BLaER1 (cell line): ENCODE results near the gene TULP1.

ENCODE experiments used
- H3K27ac ChIP-seq: shearing (Covaris generic); formaldehyde crosslinking; 2 replicates; pipeline ENCODE4 v1.8.1; 2022
- H3K27me3 ChIP-seq: shearing (Covaris generic); formaldehyde crosslinking; 2 replicates; pipeline ENCODE4 v1.8.1; 2022
- H3K36me3 ChIP-seq: shearing (Covaris generic); formaldehyde crosslinking; 2 replicates; pipeline ENCODE4 v1.8.1; 2022
- H3K4me1 ChIP-seq: shearing (Covaris generic); formaldehyde crosslinking; 2 replicates; pipeline ENCODE4 v1.8.1; 2022
- H3K4me2 ChIP-seq: shearing (Covaris generic); formaldehyde crosslinking; 2 replicates; pipeline ENCODE4 v1.8.1; 2022
- H3K4me3 ChIP-seq: shearing (Covaris generic); formaldehyde crosslinking; 2 replicates; pipeline ENCODE4 v1.8.1; 2022
- H3K9ac ChIP-seq: shearing (Covaris generic); formaldehyde crosslinking; 2 replicates; pipeline ENCODE4 v1.8.1; 2022
- H3K9me3 ChIP-seq: shearing (Covaris generic); formaldehyde crosslinking; 2 replicates; pipeline ENCODE4 v1.8.1; 2022
- H4K20me1 ChIP-seq: shearing (Covaris generic); formaldehyde crosslinking; 2 replicates; pipeline ENCODE4 v1.8.1; 2022
- Cebpa-rat ChIP-seq: shearing (Covaris generic); IDR thresholded peaks from 2 replicates; pipeline ENCODE4 v1.8.1; 2022

Gene TULP1

GRCh38 chr6:35512006-35512405 is 690 bp downstream of the TULP1 start:
- Histone ChIP-seq H3K27ac (no peak overlapping the region), H3K27me3 (peaks cover 35% of the 10 kb centered on the region), H3K36me3 (no peaks in the 10 kb centered on the region), H3K4me2 (peak overlapping the region; percentile 81), H3K9ac (no peak overlapping the region), H3K9me3 (no peaks in the 10 kb centered on the region), H3K4me1 (peaks cover 45% of the 10 kb centered on the region), H4K20me1 (no peaks in the 10 kb centered on the region), H3K4me3 (no peak overlapping the region)
- no peak for TF ChIP-seq Cebpa-rat

- no peak overlapping the region for H3K27ac ChIP-seq
- TF ChIP-seq Cebpa-rat: no peak
- no peaks in the 10 kb centered on the region for H4K20me1 ChIP-seq
- H3K9me3 ChIP-seq: no peaks in the 10 kb centered on the region
- H3K9ac ChIP-seq: 0 out of 2 replicates have a peak overlapping the region, but pooled peaks have one; percentile 10
- peak overlapping the region; percentile 81 for H3K4me2 ChIP-seq
- H3K36me3 ChIP-seq: no peaks in the 10 kb centered on the region
- peaks cover 45% of the 10 kb centered on the region for H3K4me1 ChIP-seq
- peaks cover 35% of the 10 kb centered on the region for H3K27me3 ChIP-seq
- H3K4me3 ChIP-seq: peak overlapping the region; percentile 51; the same call in 1 of the 2 replicates
Measured at GRCh38 chr6:35511562-35511941, 1.1 kb downstream of the TULP1 start.

GRCh38 chr6:35510916-35511561 is 1.7 kb downstream of the TULP1 start:
- Histone ChIP-seq H3K4me3 (peak overlapping the region; percentile 51; the same call in 1 of the 2 replicates), H4K20me1 (no peaks in the 10 kb centered on the region), H3K27me3 (peaks cover 35% of the 10 kb centered on the region), H3K36me3 (no peaks in the 10 kb centered on the region), H3K9ac (0 out of 2 replicates have a peak overlapping the region, but pooled peaks have one; percentile 10), H3K4me1 (peaks cover 45% of the 10 kb centered on the region), H3K9me3 (no peaks in the 10 kb centered on the region), H3K27ac (no peak overlapping the region), H3K4me2 (peak overlapping the region; percentile 81)
- no peak for TF ChIP-seq Cebpa-rat

- Histone ChIP-seq H3K27ac (0 out of 2 replicates have a peak overlapping the region, but pooled peaks have one; percentile 9), H3K9ac (no peak overlapping the region; the same call in 1 of the 2 replicates), H3K9me3 (no peaks in the 10 kb centered on the region), H3K4me2 (peak overlapping the region; percentile 84), H3K27me3 (peaks cover 44% of the 10 kb centered on the region), H3K4me3 (no peak overlapping the region), H3K4me1 (peaks cover 52% of the 10 kb centered on the region), H3K36me3 (no peaks in the 10 kb centered on the region), H4K20me1 (no peaks in the 10 kb centered on the region)
- TF ChIP-seq Cebpa-rat: no peak
Measured at GRCh38 chr6:35508542-35508941, 4.2 kb downstream of the TULP1 start.

- no peak overlapping the region for H3K27ac ChIP-seq
- no peak overlapping the region for H3K9ac ChIP-seq
- H3K4me3 ChIP-seq: no peak overlapping the region
- peaks cover 55% of the 10 kb centered on the region for H3K4me1 ChIP-seq
- H3K4me2 ChIP-seq: peak overlapping the region; percentile 84
- no peaks in the 10 kb centered on the region for H3K9me3 ChIP-seq
- peaks cover 48% of the 10 kb centered on the region for H3K27me3 ChIP-seq
- TF ChIP-seq Cebpa-rat: no peak
- no peaks in the 10 kb centered on the region for H3K36me3 ChIP-seq
- no peaks in the 10 kb centered on the region for H4K20me1 ChIP-seq
Measured at GRCh38 chr6:35508027-35508426, 4.7 kb downstream of the TULP1 start.

GRCh38 chr6:35507221-35507620 is 5.5 kb downstream of the TULP1 start:
- Histone ChIP-seq H3K27ac (no peak overlapping the region), H3K4me1 (peaks cover 53% of the 10 kb centered on the region), H3K4me3 (no peak overlapping the region), H3K27me3 (peaks cover 40% of the 10 kb centered on the region), H3K36me3 (no peaks in the 10 kb centered on the region), H3K9me3 (no peaks in the 10 kb centered on the region), H3K4me2 (no peak overlapping the region), H4K20me1 (no peaks in the 10 kb centered on the region), H3K9ac (no peak overlapping the region)
- TF ChIP-seq Cebpa-rat: no peak

- H3K4me3 ChIP-seq: no peak overlapping the region
- no peaks in the 10 kb centered on the region for H3K9me3 ChIP-seq
- no peaks in the 10 kb centered on the region for H3K36me3 ChIP-seq
- H3K4me2 ChIP-seq: no peak overlapping the region
- H3K27me3 ChIP-seq: peaks cover 34% of the 10 kb centered on the region
- H3K9ac ChIP-seq: no peak overlapping the region
- H3K4me1 ChIP-seq: peaks cover 47% of the 10 kb centered on the region
- H3K27ac ChIP-seq: no peak overlapping the region
- no peaks in the 10 kb centered on the region for H4K20me1 ChIP-seq
- TF ChIP-seq Cebpa-rat: no peak
Measured at GRCh38 chr6:35506536-35506935, 6.2 kb downstream of the TULP1 start.

- Histone ChIP-seq H3K36me3 (no peaks in the 10 kb centered on the region), H3K4me2 (no peak overlapping the region), H3K27ac (no peak overlapping the region), H3K9ac (no peak overlapping the region), H3K4me3 (no peak overlapping the region), H4K20me1 (no peaks in the 10 kb centered on the region), H3K4me1 (peaks cover 42% of the 10 kb centered on the region), H3K9me3 (no peaks in the 10 kb centered on the region), H3K27me3 (peaks cover 29% of the 10 kb centered on the region)
- TF ChIP-seq Cebpa-rat: no peak
Measured at GRCh38 chr6:35505999-35506412, 6.7 kb downstream of the TULP1 start.

- Histone ChIP-seq H3K9me3 (no peaks in the 10 kb centered on the region), H3K4me3 (no peak overlapping the region), H3K36me3 (no peaks in the 10 kb centered on the region), H3K27ac (no peak overlapping the region), H4K20me1 (no peaks in the 10 kb centered on the region), H3K4me2 (peak overlapping the region; percentile 50), H3K9ac (no peak overlapping the region), H3K27me3 (peaks cover 14% of the 10 kb centered on the region), H3K4me1 (peaks cover 21% of the 10 kb centered on the region)
- no peak for TF ChIP-seq Cebpa-rat
Measured at GRCh38 chr6:35503534-35503933, 9.2 kb downstream of the TULP1 start.

GRCh38 chr6:35501784-35502183 is 10.9 kb downstream of the TULP1 start:
- no peak for TF ChIP-seq Cebpa-rat
- H3K27ac ChIP-seq: no peak overlapping the region
- H3K4me2 ChIP-seq: no peak overlapping the region
- peaks cover 27% of the 10 kb centered on the region for H3K4me1 ChIP-seq
- no peaks in the 10 kb centered on the region for H4K20me1 ChIP-seq
- H3K4me3 ChIP-seq: no peak overlapping the region
- peaks cover 26% of the 10 kb centered on the region for H3K27me3 ChIP-seq
- H3K9ac ChIP-seq: no peak overlapping the region
- no peaks in the 10 kb centered on the region for H3K9me3 ChIP-seq
- H3K36me3 ChIP-seq: no peaks in the 10 kb centered on the region
